OCI-LY1 (cell line): ENCODE results near the gene KAT2B.

Experiments
- H2AFZ ChIP-seq: fragments of 200-600 bp; sonication (generic), shearing (Covaris generic); 2 replicates; pipeline ENCODE4 v1.6.0; 2014; ENCODE audit warnings: antibody characterized with exemption, mild to moderate bottlenecking, low read length
- H3F3A ChIP-seq: fragments of 200-600 bp; sonication (generic), shearing (Covaris generic); 2 replicates; pipeline ENCODE4 v1.6.0; 2014; ENCODE audit warnings: mild to moderate bottlenecking, antibody characterized with exemption, low read length, moderate library complexity; ENCODE audit not compliant: insufficient read depth
- H3K27ac ChIP-seq: fragments of 200-600 bp; sonication (generic); 2 replicates; pipeline ENCODE4 v1.5.1; 2014; ENCODE audit warnings: low read length, mixed run types, mild to moderate bottlenecking, low read depth; ENCODE audit not compliant: poor library complexity, severe bottlenecking
- H3K27me3 ChIP-seq: fragments of 200-600 bp; sonication (generic); 2 replicates; pipeline ENCODE4 v1.6.0; 2014; ENCODE audit warnings: antibody characterized with exemption, mild to moderate bottlenecking, low read length, moderate library complexity; ENCODE audit not compliant: insufficient read depth
- H3K36me3 ChIP-seq: fragments of 200-600 bp; sonication (generic); 2 replicates; pipeline ENCODE4 v1.6.1; 2014; ENCODE audit warnings: mild to moderate bottlenecking, antibody characterized with exemption, low read length, moderate library complexity, mixed read lengths; ENCODE audit not compliant: insufficient read depth
- H3K4me1 ChIP-seq: fragments of 200-600 bp; sonication (generic); 2 replicates; pipeline ENCODE4 v1.5.1; 2014; ENCODE audit warnings: mild to moderate bottlenecking, low read length, moderate library complexity; ENCODE audit not compliant: insufficient read depth, severe bottlenecking
- H3K4me2 ChIP-seq: fragments of 200-600 bp; sonication (generic), shearing (Covaris generic); 2 replicates; pipeline ENCODE4 v1.6.1; 2014; ENCODE audit warnings: low read length
- H3K4me3 ChIP-seq: fragments of 200-600 bp; sonication (generic); 2 replicates; pipeline ENCODE4 v1.5.1; 2014; ENCODE audit warnings: low read length, low read depth, mild to moderate bottlenecking, mixed read lengths; ENCODE audit not compliant: poor library complexity, severe bottlenecking
- H3K79me2 ChIP-seq: fragments of 200-600 bp; shearing (Covaris generic); 2 replicates; pipeline ENCODE4 v1.6.1; 2016; ENCODE audit warnings: mixed run types, low read length, mixed read lengths; ENCODE audit not compliant: insufficient read depth
- H3K9ac ChIP-seq: fragments of 200-600 bp; sonication (generic), shearing (Covaris generic); 2 replicates; pipeline ENCODE4 v1.6.1; 2014; ENCODE audit warnings: mild to moderate bottlenecking, low read length, mixed read lengths
- H3K9me2 ChIP-seq: fragments of 200-600 bp; sonication (generic), shearing (Covaris generic); 2 replicates; pipeline ENCODE4 v1.6.1; 2014; ENCODE audit warnings: low read depth, mild to moderate bottlenecking, low read length, mixed read lengths
- H3K9me3 ChIP-seq: fragments of 200-600 bp; shearing (Covaris generic); 2 replicates; pipeline ENCODE4 v1.6.1; 2014; ENCODE audit warnings: low read length, mixed read lengths
- H4K20me1 ChIP-seq: fragments of 200-600 bp; sonication (generic), shearing (Covaris generic); 2 replicates; pipeline ENCODE4 v1.6.0; 2016; ENCODE audit warnings: mild to moderate bottlenecking, low read length; ENCODE audit not compliant: insufficient read depth
- CTCF ChIP-seq: fragments of 200-600 bp; sonication (generic), shearing (Covaris generic); IDR thresholded peaks from 2 replicates; pipeline ENCODE4 v1.5.1; 2017; ENCODE audit warnings: mild to moderate bottlenecking, antibody characterized with exemption, low read length, moderate library complexity, mixed read lengths
- EZH2 ChIP-seq: fragments of 200-600 bp; sonication (generic), shearing (Covaris generic); IDR thresholded peaks from 2 replicates; pipeline ENCODE4 v1.8.0; 2017; ENCODE audit warnings: borderline replicate concordance, mixed run types, mild to moderate bottlenecking, antibody characterized with exemption, low read length, moderate library complexity, mixed read lengths

Gene KAT2B

GRCh38 chr3:20147361-20147760 is 107.1 kb downstream of the KAT2B start:
- no peaks in the 10 kb centered on the region for H3K4me1 ChIP-seq

GRCh38 chr3:20148466-20148865 is 108.2 kb downstream of the KAT2B start:
- H3K9me3 ChIP-seq: no peaks in the 10 kb centered on the region
- H4K20me1 ChIP-seq: no peaks in the 10 kb centered on the region
- H3K4me3 ChIP-seq: no peak overlapping the region
- no peaks in the 10 kb centered on the region for H3K9me2 ChIP-seq
- H3K4me2 ChIP-seq: no peak overlapping the region
- no peaks in the 10 kb centered on the region for H3K79me2 ChIP-seq
- TF ChIP-seq EZH2: no peak
- TF ChIP-seq CTCF: no peak
- peaks cover 55% of the 10 kb centered on the region for H3K36me3 ChIP-seq
- no peak overlapping the region for H3K9ac ChIP-seq
- H3K4me1 ChIP-seq: no peaks in the 10 kb centered on the region
- H3K27ac ChIP-seq: no peak overlapping the region
- no peaks in the 10 kb centered on the region for H3F3A ChIP-seq
- no peaks in the 10 kb centered on the region for H3K27me3 ChIP-seq
- no peak overlapping the region for H2AFZ ChIP-seq

More at GRCh38 chr3:20147361-20147760, 107.1 kb downstream of the KAT2B start:
- H4K20me1 ChIP-seq: no peaks in the 10 kb centered on the region
- no peak overlapping the region for H3K9ac ChIP-seq
- TF ChIP-seq CTCF: no peak
- TF ChIP-seq EZH2: no peak
- H3F3A ChIP-seq: no peaks in the 10 kb centered on the region
- H2AFZ ChIP-seq: no peak overlapping the region
- no peaks in the 10 kb centered on the region for H3K79me2 ChIP-seq
- no peaks in the 10 kb centered on the region for H3K9me3 ChIP-seq
- no peaks in the 10 kb centered on the region for H3K27me3 ChIP-seq
- no peaks in the 10 kb centered on the region for H3K9me2 ChIP-seq
- H3K4me3 ChIP-seq: no peak overlapping the region
- H3K4me2 ChIP-seq: no peak overlapping the region
- no peak overlapping the region for H3K27ac ChIP-seq
- peaks cover 61% of the 10 kb centered on the region for H3K36me3 ChIP-seq

GRCh38 chr3:20154078-20154477 is 113.8 kb downstream of the KAT2B start:
- Histone ChIP-seq H3K4me2 (no peak overlapping the region), H3K4me3 (no peak overlapping the region), H3K9ac (no peak overlapping the region), H3K4me1 (no peaks in the 10 kb centered on the region), H3K27ac (no peak overlapping the region), H3K79me2 (no peaks in the 10 kb centered on the region), H2AFZ (no peak overlapping the region), H4K20me1 (no peaks in the 10 kb centered on the region), H3K36me3 (peaks cover 69% of the 10 kb centered on the region), H3F3A (no peaks in the 10 kb centered on the region), H3K9me2 (no peaks in the 10 kb centered on the region), H3K27me3 (no peaks in the 10 kb centered on the region), H3K9me3 (no peaks in the 10 kb centered on the region)
- TF ChIP-seq CTCF: no peak
- TF ChIP-seq EZH2: no peak
